Measurements from ENCODE around the gene IL18BP. TPM values are rescaled to one million over a fixed set of nuclear protein-coding genes. Genes with fewer than 3 reads are reported as not detected.

Gene IL18BP
- total and polyA plus RNA-seq, 12 donors = 2.0 to 101 (median 4.3) TPM

- Histone ChIP-seq H3K4me3 (no peak overlapping the region), H3K4me1 (peaks cover 0 to 59% (median 25%) of the 10 kb centered on the region in 9 donors), H3K36me3 (peaks cover 0 to 67% (median 35%) of the 10 kb centered on the region in 9 donors), H3K27me3 (no peaks in the 10 kb centered on the region), H3K27ac (peak overlapping the region in 2 of 10 donors; percentile 21 to 91), H3K9me3 (no peaks in the 10 kb centered on the region)
- DNase-seq = no peak
- no peak for ATAC-seq
- no peak for TF ChIP-seq CTCF (IDR thresholded peaks at IDR 0.05)
- WGBS, 2 donors = 85 to 87% methylated on average over 11 of the region's 11 CpGs
- intact Hi-C loops (cut with DNase I) = no loop called here
Measured at GRCh38 chr11:72001285-72001684, 2.6 kb downstream of the IL18BP start.

- no peaks in the 10 kb centered on the region for H3K9me3 ChIP-seq
- no peak for DNase-seq
- H3K4me3 ChIP-seq = no peak overlapping the region
- H3K4me1 ChIP-seq = peaks cover 0 to 59% (median 25%) of the 10 kb centered on the region in 9 donors
- intact Hi-C loops (cut with DNase I) = no loop called here
- no peak for ATAC-seq
- 57 to 64% methylated on average over 10 of the region's 10 CpGs for WGBS, 2 donors
- peaks cover 0 to 71% (median 43%) of the 10 kb centered on the region in 9 donors for H3K36me3 ChIP-seq
- no peaks in the 10 kb centered on the region for H3K27me3 ChIP-seq
- peak overlapping the region in 1 of 10 donors; percentile 21 for H3K27ac ChIP-seq
- TF ChIP-seq CTCF (IDR thresholded peaks at IDR 0.05) = no peak
Measured at GRCh38 chr11:72001834-72002591, 3.3 kb downstream of the IL18BP start.

- peaks cover 0 to 82% (median 54%) of the 10 kb centered on the region in 9 donors for H3K36me3 ChIP-seq
- H3K4me3 ChIP-seq = no peak overlapping the region
- no peaks in the 10 kb centered on the region for H3K27me3 ChIP-seq
- H3K27ac ChIP-seq = peak overlapping the region in 1 of 10 donors; percentile 21
- DNase-seq = no peak
- WGBS, 2 donors = 82 to 84% methylated on average over 12 of the region's 12 CpGs
- intact Hi-C loops (cut with DNase I) = no loop called here
- H3K4me1 ChIP-seq = peaks cover 0 to 48% (median 25%) of the 10 kb centered on the region in 9 donors
- no peak for TF ChIP-seq CTCF (IDR thresholded peaks at IDR 0.05)
- ATAC-seq = no peak
- H3K9me3 ChIP-seq = no peaks in the 10 kb centered on the region
Measured at GRCh38 chr11:72002841-72003775, 4.4 kb downstream of the IL18BP start.

GRCh38 chr11:72003776-72004171 lies 5.1 kb downstream of the IL18BP start:
- Histone ChIP-seq H3K27me3 (no peaks in the 10 kb centered on the region), H3K4me3 (no peak overlapping the region), H3K36me3 (peaks cover 0 to 89% (median 60%) of the 10 kb centered on the region in 9 donors), H3K27ac (no peak overlapping the region), H3K9me3 (no peaks in the 10 kb centered on the region), H3K4me1 (peaks cover 0 to 41% (median 19%) of the 10 kb centered on the region in 9 donors)
- DNase-seq = no peak
- intact Hi-C loops (cut with DNase I) = no loop called here
- no peak for ATAC-seq
- 92% methylated on average over 20 of the region's 20 CpGs for WGBS, 2 donors
- TF ChIP-seq CTCF (IDR thresholded peaks at IDR 0.05) = no peak
